Thyroid gland (tissue), 4 donors: ENCODE measurements around the gene IFNLR1. TPM values are rescaled to one million over a fixed set of nuclear protein-coding genes. Genes with fewer than 3 reads are reported as not detected.
A peak's percentile ranks its signal among the peaks of the same experiment; 100 is the strongest.

Experiments
- DNase-seq, 2 donors: peaks; one replicate each; pipeline ENCODE4 v3.0.0-alpha.2; 2019
- H3K27ac ChIP-seq, 3 donors: fragments of 200-600 bp; sonication (generic); 1 replicate in 2 of 3; 2 replicates in 1 of 3; pipeline ENCODE4 v1.5.1; 2016 to 2019; ENCODE audit warnings: mild to moderate bottlenecking in 1 of 3, moderate library complexity in 1 of 3
- H3K27me3 ChIP-seq: fragments of 200-600 bp; sonication (generic); one replicate; pipeline ENCODE4 v1.5.1; 2019
- H3K36me3 ChIP-seq, 2 donors: fragments of 200-600 bp; sonication (generic); one replicate each; pipeline ENCODE4 v1.5.1; 2016 to 2019
- H3K4me1 ChIP-seq, 2 donors: fragments of 200-600 bp; sonication (generic); one replicate each; pipeline ENCODE4 v1.5.1; 2017 to 2019
- H3K4me3 ChIP-seq, 3 donors: fragments of 200-600 bp; sonication (generic); replicated peaks in 1 of 3; 1 replicate in 2 of 3; 2 replicates in 1 of 3; pipeline ENCODE4 v1.5.1; 2016; ENCODE audit warnings: mild to moderate bottlenecking in 1 of 3
- H3K9me3 ChIP-seq: fragments of 200-600 bp; sonication (generic); one replicate; pipeline ENCODE4 v1.5.1; 2017
- CTCF ChIP-seq, 6 experiments: fragments of 200-600 bp in 3 of 6; fragments of 450-650 bp in 3 of 6; sonication (generic) in 3 of 6; IDR thresholded peaks; one replicate each; pipeline ENCODE4 v1.5.1; 2016 to 2019; ENCODE audit warnings: antibody characterized with exemption in 6 of 6, mild to moderate bottlenecking in 2 of 6, inconsistent platforms in 1 of 6, moderate library complexity in 1 of 6
- POLR2A ChIP-seq, 2 donors: fragments of 450-650 bp; IDR thresholded peaks; one replicate each; pipeline ENCODE4 v1.6.1; 2017; ENCODE audit warnings: antibody characterized with exemption in 2 of 2, mild to moderate bottlenecking in 2 of 2, moderate library complexity in 1 of 2
- WGBS, 2 donors: methylation state at CpG; one replicate each; pipeline ENCODE4 v1.1.5; 2017; 5-methylcytosine and 5-hydroxymethylcytosine counted together
- intact Hi-C: fragments of 100-400 bp; cut with DNase I; formaldehyde crosslinking; loops from one replicate; pipeline ENCODE4 v1.15.1; 2023
- total RNA-seq, 4 donors: library from RNA; depleted of rRNA; stranded (reverse); fragments of >200 nt; gene quantifications; one replicate each; pipeline ENCODE4 v1.2.3, GENCODE V29; 2016

Gene IFNLR1
- 1 to 10 TPM; 4.7 to 9.3 (median 6.1) TPM for total RNA-seq

DNA sequence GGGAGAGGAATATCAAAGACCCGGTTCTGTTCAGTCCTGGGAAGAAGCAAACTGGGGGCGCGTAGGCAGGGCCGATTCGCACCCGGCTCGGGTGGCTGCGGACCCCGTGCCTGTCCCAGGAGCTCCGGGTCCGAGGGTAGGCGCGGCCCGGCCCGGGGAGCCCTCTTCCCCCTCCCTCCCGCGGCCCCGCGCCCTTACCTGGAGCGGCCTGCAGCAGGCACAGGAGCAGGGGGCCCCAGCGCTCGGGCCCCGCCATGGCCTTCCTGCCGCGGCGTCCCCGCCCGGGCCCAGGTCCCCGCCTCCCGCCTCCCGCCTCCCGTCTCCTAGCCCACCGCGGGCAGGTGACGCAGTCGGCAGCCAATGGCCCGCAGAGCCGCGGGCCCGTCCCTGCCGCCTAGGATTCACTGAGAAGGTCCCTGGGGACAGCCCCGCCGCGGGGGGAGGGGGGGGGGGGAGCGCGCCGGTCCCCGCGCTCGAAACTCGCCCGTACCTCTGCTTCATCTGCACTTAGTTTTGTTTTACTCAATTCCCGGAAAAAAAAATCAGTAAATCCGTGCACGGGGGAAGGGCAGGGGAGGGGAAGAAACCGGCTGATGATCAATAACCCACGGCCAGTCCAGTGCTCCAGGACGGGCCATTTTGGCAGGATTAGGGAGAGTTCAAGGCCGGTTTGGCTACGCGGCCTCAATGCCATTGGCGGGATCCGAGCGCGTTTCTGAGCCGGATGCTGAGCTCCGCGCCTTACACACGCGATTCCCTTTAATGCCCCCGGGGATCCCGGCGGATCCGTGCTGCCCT is at the start of gene IFNLR1:
Gene IFNLR1, minus strand, starts transcription at position 297 of the 798 bp plus-strand sequence. Its CDS starts 41 bp downstream, at position 256.
- Histone ChIP-seq H3K27me3 (no peaks in the 10 kb centered on the region), H3K27ac (peak within 1 kb of the TSS; percentile 80 to 88 (median 84)), H3K36me3 (no peaks in the 10 kb centered on the region), H3K4me1 (peaks cover 13 to 30% of the 10 kb centered on the region in 2 donors), H3K9me3 (no peaks in the 10 kb centered on the region), H3K4me3 (peak within 1 kb of the TSS; percentile 29 to 42 (median 33))
- intact Hi-C loops, result no loop called here
- WGBS, 2 donors, result 1% methylated on average over 31 to 38 of the region's 74 CpGs
- peak in 1 of 2 donors; percentile 81 for TF ChIP-seq POLR2A (IDR thresholded peaks at IDR 0.05)
- no peak for TF ChIP-seq CTCF (IDR thresholded peaks at IDR 0.05)
- DNase-seq, result peak; percentile 87 to 88

- Histone ChIP-seq H3K27ac (peak overlapping the region in 2 of 3 donors; percentile 33 to 53), H3K9me3 (no peaks in the 10 kb centered on the region), H3K4me1 (peaks cover 14% of the 10 kb centered on the region in 2 donors), H3K36me3 (no peaks in the 10 kb centered on the region), H3K4me3 (no peak overlapping the region), H3K27me3 (no peaks in the 10 kb centered on the region)
- WGBS, 2 donors, result 51 to 66% methylated on average over 17 of the region's 17 CpGs
- intact Hi-C loops, result no loop called here
- TF ChIP-seq CTCF (IDR thresholded peaks at IDR 0.05) (no peak), POLR2A (IDR thresholded peaks at IDR 0.05) (no peak)
- DNase-seq, result peak in 1 of 2 donors; percentile 16
Measured at GRCh38 chr1:24235921-24236788, 49.1 kb upstream of the IFNLR1 start.

DNA sequence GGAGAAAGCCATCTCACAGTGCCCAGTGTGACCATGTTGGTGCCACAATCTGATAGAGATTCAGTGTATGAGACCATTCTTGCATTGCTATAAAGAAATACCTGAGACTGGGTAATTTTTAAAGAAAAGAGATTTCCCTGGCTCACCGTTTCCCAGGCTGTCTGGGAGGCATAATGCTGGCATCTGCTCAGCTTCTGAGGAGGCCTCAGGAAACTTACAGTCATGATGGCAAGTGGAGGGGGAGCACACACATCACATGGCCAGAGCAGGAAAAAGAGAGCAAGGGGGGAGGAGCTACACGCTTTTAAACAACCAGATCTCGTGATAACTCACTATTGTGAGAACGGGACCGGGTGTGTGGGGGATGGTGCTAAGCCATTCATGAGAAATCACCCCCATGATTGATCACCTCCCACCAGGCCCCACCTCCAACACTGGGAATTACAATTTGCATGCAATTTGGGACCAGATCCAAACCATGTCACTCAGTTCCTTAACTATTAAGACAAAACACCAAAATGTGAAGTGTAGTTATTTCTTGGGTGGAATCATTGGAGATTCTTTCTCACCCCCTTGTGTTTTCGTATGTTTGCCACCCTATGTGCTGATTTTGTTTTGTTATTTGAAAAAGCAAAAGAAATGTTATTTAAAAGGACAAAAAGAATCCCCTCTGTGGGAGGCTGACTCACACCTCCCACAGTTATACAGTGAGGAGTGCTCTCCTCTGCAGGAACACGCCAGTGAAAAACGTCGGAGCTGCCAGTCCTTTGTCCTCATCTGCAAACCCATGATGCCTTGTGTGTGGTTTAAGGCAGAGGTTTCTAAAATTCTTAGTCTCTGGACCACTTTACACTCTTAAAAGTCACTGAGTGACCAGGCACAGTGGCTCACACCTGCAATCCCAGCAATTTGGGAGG is 46.9 kb upstream of the IFNLR1 start:
- WGBS, 2 donors, result 74 to 89% methylated on average over 9 of the region's 9 CpGs
- TF ChIP-seq POLR2A (IDR thresholded peaks at IDR 0.05), result no peak
- no peak for TF ChIP-seq CTCF (IDR thresholded peaks at IDR 0.05)
- peaks cover 14% of the 10 kb centered on the region in 2 donors for H3K4me1 ChIP-seq
- no peaks in the 10 kb centered on the region for H3K36me3 ChIP-seq
- no peak for DNase-seq
- no peak overlapping the region for H3K4me3 ChIP-seq
- H3K27me3 ChIP-seq, result no peaks in the 10 kb centered on the region
- intact Hi-C loops, result no loop called here
- no peak overlapping the region for H3K27ac ChIP-seq
- H3K9me3 ChIP-seq, result no peaks in the 10 kb centered on the region

- no peaks in the 10 kb centered on the region for H3K9me3 ChIP-seq
- peaks cover 4 to 7% of the 10 kb centered on the region in 2 donors for H3K4me1 ChIP-seq
- H3K27ac ChIP-seq, result no peak overlapping the region
- H3K4me3 ChIP-seq, result no peak overlapping the region
- H3K27me3 ChIP-seq, result no peaks in the 10 kb centered on the region
- H3K36me3 ChIP-seq, result no peaks in the 10 kb centered on the region
- WGBS, 2 donors, result 96 to 98% methylated on average over 3 of the region's 3 CpGs
- intact Hi-C loops, result no loop called here
- no peak for DNase-seq
- no peak for TF ChIP-seq POLR2A (IDR thresholded peaks at IDR 0.05)
- TF ChIP-seq CTCF (IDR thresholded peaks at IDR 0.05), result no peak
Measured at GRCh38 chr1:24231701-24232100, 44.6 kb upstream of the IFNLR1 start.
